Stimulated activated CD8-positive, alpha-beta memory T cell treated with anti-CD3 and anti-CD28 coated beads, Interleukin-7, amount 100 ng/mL, for 4 hours (primary cell): ENCODE data around the gene CHST1.

Source experiments
- DNase-seq, 2 donors: peaks; one replicate each; pipeline ENCODE4 v3.0.0-alpha.2; 2020; ENCODE audit warnings: low read depth in 2 of 2

CHST1 gene

DNA sequence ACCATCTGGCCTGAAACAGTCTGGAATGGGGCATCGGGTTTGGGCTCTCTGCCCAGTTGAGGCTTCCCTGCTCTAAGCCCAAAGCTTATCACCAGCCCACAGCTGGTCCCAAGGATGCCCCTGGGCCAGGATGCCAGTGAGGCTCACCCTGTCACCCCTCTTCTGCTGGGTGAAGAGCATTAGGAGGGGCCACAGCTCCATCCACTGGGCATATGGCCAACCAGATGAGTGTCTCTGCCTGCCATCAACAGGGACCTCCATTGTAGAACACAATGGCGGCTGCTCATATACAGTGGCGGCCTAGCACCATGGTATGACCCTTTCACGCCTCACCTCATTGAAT is 5.6 kb downstream of the CHST1 start:
- DNase-seq: no peak

GRCh38 chr11:45659031-45659817 is 6.2 kb downstream of the CHST1 start:
- no peak for DNase-seq

- no peak for DNase-seq
Observed at GRCh38 chr11:45658292-45658991, 7.0 kb downstream of the CHST1 start.

DNA sequence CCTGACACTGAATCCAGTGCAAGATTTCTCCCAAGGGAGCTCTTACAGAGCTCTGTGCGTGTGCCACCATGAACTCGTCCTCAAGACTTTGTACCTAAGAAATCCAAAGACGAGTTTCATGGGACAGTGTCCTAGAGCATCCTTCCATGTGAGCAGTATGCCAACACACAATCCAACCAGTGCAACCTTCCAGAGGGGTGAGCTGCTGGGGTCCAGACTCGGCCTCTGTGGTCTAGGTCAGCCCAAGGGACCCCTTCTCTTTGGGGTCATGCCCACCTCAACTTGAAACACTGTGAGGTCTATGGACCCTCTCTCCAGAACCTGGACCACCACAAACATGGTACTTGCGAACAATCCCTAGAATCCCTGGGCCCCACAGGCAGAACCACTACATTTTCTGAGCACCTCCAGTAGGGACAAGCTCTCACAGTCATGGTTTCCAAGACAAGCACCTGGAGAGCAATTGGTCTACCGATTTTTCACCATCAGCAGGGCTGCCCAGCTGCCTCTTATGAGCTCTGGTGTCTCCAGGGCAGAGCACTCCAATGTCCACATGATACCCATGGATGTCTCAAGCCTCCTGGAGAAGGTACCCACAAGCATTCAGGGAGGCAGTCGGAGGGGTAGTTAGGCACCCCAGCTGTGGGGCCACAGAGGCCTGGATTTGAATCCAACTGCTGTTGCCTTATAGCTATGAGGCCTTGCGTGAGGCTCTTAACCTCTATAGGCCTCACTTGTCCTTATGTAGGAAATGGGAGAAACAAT is 7.7 kb downstream of the CHST1 start:
- DNase-seq: no peak

GRCh38 chr11:45655831-45656230 is 9.6 kb downstream of the CHST1 start:
- no peak for DNase-seq

DNA sequence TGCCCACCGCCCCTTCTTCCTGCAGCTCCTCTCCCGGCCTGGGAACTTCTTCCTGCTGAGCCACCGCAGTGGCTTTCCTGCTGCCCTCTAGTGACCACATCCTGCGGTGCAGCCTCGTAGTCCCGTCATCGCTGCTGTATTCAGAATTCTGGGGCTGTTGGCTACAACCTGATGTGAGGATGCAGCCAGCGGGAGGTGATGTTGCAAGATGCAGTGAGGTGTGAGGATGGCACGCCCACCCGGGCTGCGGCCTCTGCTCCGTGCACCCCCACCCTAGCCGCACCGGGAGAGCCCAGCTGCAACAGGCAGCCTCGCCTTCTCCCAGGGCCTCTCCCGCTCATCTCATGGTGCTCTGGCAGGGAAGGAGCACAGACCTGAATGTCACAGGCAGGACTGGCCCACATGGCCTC is 10.1 kb downstream of the CHST1 start:
- DNase-seq: peak in 1 of 2 donors; percentile 19

GRCh38 chr11:45655012-45655283 is 10.5 kb downstream of the CHST1 start:
- no peak for DNase-seq

DNA sequence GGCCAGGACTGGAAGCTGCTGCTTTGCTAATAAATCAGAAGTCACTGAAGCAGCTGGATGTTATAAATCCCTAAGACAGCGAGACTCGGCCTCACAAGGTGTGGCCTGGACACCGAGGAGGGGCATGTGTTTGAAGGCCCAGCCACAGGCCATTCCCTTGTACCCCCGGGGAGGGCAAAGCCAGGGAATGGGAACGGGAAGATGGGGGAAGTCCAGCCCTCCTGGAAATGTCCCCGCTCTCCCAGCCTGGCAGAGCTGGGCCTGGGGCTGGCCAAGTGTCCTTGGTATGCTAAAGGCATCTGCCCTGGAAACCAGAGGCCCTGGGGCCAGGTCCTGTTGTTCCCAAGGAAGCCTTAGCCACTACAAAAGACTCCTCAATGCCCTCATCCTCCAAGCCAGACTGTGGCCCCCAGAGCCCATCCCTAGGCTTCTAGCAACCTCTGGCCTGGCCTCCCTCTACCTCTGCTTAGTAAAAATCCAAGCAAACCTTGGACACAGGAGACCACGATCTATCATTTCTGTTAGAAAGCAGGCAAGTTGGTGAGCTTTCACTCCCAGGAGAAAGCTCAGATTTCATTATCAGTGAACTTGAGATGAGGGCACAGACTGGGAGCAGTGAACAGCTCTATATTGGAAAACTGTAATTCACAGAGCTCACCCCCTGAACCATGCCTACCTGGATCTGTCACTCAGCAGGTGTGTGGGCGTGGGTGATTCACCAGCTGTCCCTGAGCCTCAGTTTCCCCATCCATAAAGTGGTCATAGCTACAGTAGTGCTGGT is 11.0 kb downstream of the CHST1 start:
- no peak for DNase-seq

DNA sequence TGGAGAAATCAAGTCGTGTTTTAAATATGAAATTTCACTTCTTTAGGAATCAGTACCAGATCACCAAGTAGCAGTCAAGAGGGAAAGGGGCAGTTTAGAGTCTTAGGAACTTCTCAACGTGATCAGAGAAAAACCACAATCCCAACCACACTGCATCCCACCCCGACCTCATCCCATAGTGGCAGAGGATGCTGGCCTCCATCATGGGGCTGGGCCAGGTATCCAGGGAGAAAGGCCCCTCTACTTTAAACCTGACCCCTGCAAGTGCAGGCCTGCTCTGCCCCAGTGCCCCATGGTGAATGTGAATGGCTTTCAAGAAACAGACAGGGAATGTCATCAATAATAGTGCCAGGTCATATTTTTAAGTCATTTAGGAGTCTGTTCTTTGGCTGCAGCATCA is 12.1 kb downstream of the CHST1 start:
- DNase-seq: no peak

DNA sequence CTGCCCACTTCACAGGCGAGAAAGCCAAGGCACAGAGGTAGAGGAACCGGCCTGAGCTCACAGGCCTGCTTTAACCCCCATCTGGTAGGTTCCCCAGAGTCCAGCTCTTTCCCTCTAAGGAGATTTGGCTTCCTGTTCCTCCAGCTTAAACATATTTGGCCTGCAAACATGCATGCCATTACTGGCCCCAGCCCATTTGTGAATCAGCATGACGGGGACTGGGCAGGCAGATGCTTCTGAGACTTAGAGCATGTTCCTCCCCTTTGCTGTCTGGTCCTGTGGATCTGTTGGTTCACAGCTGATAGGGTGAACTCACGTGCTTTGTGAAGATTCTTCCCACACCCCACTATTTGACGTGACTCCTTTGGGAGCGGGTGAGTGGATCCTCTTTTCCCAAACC is 12.6 kb downstream of the CHST1 start:
- DNase-seq: no peak

- no peak for DNase-seq
Observed at GRCh38 chr11:45651841-45652749, 13.3 kb downstream of the CHST1 start.

DNA sequence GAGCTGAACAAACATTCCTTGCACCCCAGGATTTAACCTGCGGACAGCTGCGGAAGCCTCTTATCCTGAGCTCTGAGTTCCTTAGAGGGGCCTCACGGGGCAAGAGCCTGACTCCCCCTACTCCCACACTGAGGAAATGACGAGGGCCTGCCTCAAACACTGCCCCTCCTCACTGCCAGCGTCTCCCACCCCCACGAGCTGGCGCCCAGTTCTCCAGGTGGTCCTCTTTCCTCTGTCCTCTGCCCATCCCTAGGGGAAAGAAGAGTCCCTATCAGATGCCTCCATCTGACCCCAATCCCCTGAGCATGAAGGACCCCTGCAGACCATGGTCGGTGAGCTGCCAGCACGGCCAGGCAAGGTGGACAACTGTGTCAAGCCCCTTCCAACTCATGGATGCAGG is 14.3 kb downstream of the CHST1 start:
- DNase-seq: no peak

DNA sequence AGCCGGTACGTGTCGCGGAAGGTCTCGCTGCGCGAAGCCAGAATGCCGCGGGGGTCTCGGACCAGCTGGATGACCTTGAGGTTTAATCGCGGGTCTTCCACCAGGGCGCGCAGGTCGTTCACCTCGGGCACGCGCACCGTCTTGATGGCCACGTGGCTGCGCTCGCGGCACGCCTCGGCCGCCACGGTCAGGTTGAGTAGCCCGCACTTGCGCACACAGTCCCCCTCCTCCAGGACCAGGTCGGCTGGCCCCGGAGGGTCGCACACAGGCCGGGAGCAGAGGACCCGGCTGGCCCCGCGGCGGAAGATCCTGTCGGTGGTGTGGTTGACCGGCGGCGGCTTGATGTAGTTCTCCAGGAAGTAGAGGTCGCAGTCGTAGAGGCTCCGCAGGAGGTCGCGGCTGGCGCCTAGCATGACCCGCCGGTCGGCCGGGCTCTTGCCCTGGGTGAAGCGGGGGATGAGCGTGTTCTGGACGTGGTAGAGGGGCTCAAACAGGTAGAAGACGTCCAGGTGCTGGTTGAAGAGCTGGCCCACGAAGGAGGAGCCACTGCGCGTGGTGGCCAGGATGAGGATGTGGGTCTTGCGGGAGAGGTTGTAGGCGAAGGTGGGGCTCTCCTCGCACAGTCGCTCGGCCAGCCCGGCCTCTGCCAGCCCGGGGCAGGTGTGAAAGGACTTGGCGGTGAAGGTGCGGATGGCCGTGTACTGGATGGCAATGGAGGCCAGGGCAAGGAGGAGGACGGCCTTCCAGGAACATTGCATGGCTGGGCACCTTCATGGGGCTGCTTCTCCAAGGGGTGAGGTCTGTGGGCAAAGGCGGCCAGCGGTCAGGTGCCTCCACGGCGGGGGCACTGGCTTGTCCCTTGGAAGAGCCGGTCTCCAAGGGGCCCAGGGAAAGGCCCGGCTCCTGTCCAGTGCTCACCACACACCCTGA is 15.0 kb downstream of the CHST1 start:
- DNase-seq: no peak

GRCh38 chr11:45649544-45650165 is 15.8 kb downstream of the CHST1 start:
- DNase-seq: no peak

DNA sequence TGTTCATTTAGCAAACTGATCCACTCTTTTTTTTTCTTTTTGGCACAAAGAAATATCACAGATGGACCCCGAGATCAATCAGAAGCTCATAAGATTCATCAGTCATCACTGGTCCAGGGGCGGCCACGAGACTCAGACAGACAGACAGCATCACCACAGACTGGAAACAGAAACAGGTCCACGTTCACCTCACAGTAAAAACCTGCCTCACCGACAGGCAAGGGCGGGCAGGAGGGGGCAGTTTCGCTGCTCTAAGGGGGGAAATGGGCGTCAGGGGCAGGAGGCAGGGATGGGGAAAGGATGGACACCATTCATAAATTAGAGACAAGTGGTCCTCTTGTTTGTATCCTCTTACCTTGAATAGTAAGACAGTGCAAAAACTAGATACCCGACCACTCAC is 16.5 kb downstream of the CHST1 start:
- no peak for DNase-seq

DNA sequence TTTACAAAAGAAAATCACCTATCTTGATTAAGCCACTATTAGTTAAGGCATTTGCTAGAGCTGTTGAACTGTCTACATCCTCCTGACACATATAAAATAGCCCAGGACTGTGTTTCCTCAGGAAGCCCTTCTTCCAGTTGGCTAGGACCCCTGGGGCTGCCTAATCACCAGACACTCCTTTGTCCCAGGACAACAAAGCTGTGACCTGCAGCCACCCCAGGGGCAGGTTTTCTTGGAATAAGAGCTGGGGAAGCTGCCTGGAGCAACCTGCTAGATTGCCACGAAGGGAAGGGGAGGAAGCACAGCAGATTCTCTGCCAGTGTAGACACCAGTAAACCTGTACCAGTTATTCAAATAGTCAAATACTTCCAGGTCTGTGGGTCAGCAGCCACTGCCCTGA is 17.6 kb downstream of the CHST1 start:
- no peak for DNase-seq

GRCh38 chr11:45647329-45647728 is 18.1 kb downstream of the CHST1 start:
- no peak for DNase-seq

DNA sequence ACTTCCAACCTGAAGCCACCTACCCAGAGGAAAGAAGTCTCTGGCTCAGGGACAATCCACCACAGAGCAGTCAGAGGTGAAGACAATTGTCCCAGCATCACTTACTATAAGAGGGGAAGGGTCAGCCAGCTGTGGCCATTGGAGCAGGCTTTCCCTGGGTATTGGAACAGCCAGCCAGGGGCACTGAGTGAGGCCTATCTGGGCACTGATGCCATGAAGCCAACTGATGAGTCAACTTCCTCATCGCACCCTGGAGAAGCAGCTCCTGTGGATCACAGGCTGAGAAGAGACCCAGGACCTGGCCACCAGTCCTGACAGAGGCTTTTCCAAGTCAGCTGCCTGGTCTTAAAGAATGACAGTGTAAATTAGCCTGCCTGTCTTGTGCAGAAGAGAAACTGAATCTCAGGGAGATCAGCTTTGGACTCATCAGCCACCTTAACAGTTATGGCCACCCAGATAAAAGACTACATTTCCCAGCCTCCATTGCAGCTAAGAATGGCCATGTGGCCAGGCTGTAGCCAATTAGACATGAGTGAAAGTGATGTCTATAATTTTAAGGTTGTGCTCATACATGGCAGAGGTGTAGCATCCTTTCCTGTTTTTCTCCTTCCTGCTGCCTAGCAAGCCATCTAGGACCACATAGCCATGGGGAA is 19.0 kb downstream of the CHST1 start:
- DNase-seq: no peak
